ENCODE results near the gene KRTAP10-8.

The KRTAP10-8 gene, protein sequence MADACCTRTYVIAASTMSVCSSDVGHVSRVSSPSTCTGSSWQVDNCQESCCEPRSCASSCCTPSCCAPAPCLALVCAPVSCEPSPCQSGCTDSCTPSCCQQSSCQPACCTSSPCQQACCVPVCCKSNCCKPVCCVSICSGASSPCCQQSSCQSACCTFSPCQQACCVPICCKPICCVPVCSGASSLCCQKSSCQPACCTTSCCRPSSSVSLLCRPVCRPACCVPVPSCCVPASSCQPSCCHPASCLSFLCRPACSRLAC

DNA sequence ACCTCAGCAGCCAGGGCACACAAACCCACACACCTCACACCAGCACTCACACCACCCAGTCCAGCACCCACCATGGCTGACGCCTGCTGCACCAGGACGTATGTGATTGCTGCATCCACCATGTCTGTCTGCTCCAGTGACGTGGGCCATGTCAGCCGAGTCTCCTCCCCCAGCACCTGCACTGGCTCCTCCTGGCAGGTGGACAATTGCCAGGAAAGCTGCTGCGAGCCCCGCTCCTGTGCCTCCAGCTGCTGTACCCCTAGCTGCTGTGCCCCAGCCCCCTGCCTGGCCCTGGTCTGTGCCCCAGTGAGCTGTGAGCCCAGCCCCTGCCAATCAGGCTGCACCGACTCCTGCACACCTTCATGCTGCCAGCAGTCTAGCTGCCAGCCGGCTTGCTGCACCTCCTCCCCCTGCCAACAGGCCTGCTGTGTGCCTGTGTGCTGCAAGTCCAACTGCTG, at the start of gene KRTAP10-8:
Gene KRTAP10-8, plus strand, starts transcription at position 51 of the 458 bp plus-strand sequence. Its CDS starts 22 bp downstream, at position 73.
- H3K4me1 ChIP-seq (ENCODE audit: control insufficient read depth, low read length): no peaks in the 10 kb centered on the region
- no peaks in the 10 kb centered on the region for H3K9me2 ChIP-seq (replicated peaks; ENCODE audit: control insufficient read depth, low read length)
- H3K27me3 ChIP-seq (ENCODE audit: control insufficient read depth, low read length): no peaks in the 10 kb centered on the region
- peaks cover 17% of the 10 kb centered on the region for H3K9me3 ChIP-seq (ENCODE audit: control insufficient read depth, insufficient read depth, low read length)
- H3K4me3 ChIP-seq (ENCODE audit: low read length): no peak within 1 kb of the TSS
- H3K27ac ChIP-seq (ENCODE audit: low read depth, low read length): no peak within 1 kb of the TSS
- H3K36me3 ChIP-seq (ENCODE audit: control insufficient read depth, low read length): no peaks in the 10 kb centered on the region
- no peaks in the 10 kb centered on the region for H4K20me1 ChIP-seq (ENCODE audit: control insufficient read depth, insufficient read depth, low read depth, low read length)
- H3F3A ChIP-seq (ENCODE audit: control insufficient read depth, insufficient read depth): no peaks in the 10 kb centered on the region
- TF ChIP-seq EZH2phosphoT487 (IDR thresholded peaks at IDR 0.05; ENCODE audit: borderline replicate concordance, low read length): no peak
- TF ChIP-seq, protein P1, sequence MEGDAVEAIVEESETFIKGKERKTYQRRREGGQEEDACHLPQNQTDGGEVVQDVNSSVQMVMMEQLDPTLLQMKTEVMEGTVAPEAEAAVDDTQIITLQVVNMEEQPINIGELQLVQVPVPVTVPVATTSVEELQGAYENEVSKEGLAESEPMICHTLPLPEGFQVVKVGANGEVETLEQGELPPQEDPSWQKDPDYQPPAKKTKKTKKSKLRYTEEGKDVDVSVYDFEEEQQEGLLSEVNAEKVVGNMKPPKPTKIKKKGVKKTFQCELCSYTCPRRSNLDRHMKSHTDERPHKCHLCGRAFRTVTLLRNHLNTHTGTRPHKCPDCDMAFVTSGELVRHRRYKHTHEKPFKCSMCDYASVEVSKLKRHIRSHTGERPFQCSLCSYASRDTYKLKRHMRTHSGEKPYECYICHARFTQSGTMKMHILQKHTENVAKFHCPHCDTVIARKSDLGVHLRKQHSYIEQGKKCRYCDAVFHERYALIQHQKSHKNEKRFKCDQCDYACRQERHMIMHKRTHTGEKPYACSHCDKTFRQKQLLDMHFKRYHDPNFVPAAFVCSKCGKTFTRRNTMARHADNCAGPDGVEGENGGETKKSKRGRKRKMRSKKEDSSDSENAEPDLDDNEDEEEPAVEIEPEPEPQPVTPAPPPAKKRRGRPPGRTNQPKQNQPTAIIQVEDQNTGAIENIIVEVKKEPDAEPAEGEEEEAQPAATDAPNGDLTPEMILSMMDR (IDR thresholded peaks at IDR 0.05; ENCODE audit: low read depth, low read length, poor library complexity, severe bottlenecking): no peak
- H3K79me2 ChIP-seq (ENCODE audit: control insufficient read depth, low read length): no peaks in the 10 kb centered on the region
- H3K4me2 ChIP-seq (ENCODE audit: low read length): no peak within 1 kb of the TSS

DNA sequence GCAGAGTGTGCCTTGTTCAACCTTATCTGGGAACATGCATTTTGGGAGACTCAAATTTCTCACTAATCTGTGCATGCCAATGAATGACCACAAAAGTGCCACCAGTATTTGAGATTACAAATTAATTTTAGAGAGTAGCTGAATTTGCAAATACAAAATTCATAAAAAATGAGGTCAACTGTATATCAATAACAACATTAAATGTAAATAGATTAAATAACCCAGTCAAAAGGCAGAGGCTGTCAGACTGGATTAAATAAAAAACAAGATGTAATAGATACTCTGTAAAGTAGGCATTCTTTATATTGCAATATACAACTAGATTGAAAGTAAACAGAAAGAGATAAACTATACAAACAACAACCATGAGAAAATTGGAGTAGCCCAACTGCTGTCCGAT, 47.8 kb upstream of the KRTAP10-8 start:
- Histone ChIP-seq H4K20me1 (ENCODE audit: control insufficient read depth, insufficient read depth, low read depth, low read length) (no peaks in the 10 kb centered on the region), H3K27me3 (ENCODE audit: control insufficient read depth, low read length) (peaks cover 4% of the 10 kb centered on the region; the same call in 1 of the 2 replicates), H3K79me2 (ENCODE audit: control insufficient read depth, low read length) (no peaks in the 10 kb centered on the region), H3K27ac (ENCODE audit: low read depth, low read length) (no peak overlapping the region), H3K4me3 (ENCODE audit: low read length) (no peak overlapping the region), H3F3A (ENCODE audit: control insufficient read depth, insufficient read depth) (no peaks in the 10 kb centered on the region), H3K4me2 (ENCODE audit: low read length) (no peak overlapping the region), H3K36me3 (ENCODE audit: control insufficient read depth, low read length) (no peaks in the 10 kb centered on the region), H3K9me3 (ENCODE audit: control insufficient read depth, insufficient read depth, low read length) (no peaks in the 10 kb centered on the region), H3K4me1 (ENCODE audit: control insufficient read depth, low read length) (no peaks in the 10 kb centered on the region), H3K9me2 (replicated peaks; ENCODE audit: control insufficient read depth, low read length) (no peaks in the 10 kb centered on the region)
- no peak for TF ChIP-seq EZH2phosphoT487 (IDR thresholded peaks at IDR 0.05; ENCODE audit: borderline replicate concordance, low read length)
- TF ChIP-seq, protein P1 (IDR thresholded peaks at IDR 0.05; ENCODE audit: low read depth, low read length, poor library complexity, severe bottlenecking): no peak

DNA sequence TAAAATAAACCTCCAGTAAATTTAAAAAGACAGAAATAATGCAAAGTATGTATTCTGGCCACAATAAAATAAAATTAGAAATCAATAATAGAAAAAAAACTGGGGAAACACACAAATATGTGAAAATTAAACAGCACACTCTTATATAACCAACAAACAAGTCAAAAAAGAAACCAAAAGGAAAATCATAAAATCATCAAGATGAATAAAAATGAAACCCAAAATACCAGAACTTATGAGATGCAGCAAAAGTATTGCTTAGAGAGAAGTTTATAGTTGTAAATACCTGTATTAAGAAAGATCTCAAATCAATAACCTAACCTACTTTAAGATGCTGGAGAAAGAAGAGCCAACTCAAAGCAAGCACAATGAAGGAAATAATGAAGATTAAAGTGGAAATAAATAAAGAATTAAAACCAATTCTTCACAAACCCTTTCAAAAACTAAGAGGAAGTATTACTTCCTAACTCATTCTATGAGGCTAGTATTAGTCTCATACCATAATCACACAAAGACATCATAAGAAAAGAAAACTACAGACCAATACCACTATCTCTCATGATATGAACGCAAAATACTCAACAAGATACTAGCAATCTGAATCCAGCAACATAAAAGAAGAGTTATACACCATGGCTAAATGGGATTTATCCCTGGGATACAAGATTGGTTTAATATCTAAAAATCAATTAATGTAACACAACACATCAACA, 46.8 kb upstream of the KRTAP10-8 start:
- Histone ChIP-seq H3K9me2 (replicated peaks; ENCODE audit: control insufficient read depth, low read length) (no peaks in the 10 kb centered on the region), H3K79me2 (ENCODE audit: control insufficient read depth, low read length) (no peaks in the 10 kb centered on the region), H3K27me3 (ENCODE audit: control insufficient read depth, low read length) (no peaks in the 10 kb centered on the region), H3F3A (ENCODE audit: control insufficient read depth, insufficient read depth) (no peaks in the 10 kb centered on the region), H3K9me3 (ENCODE audit: control insufficient read depth, insufficient read depth, low read length) (no peaks in the 10 kb centered on the region), H3K36me3 (ENCODE audit: control insufficient read depth, low read length) (no peaks in the 10 kb centered on the region), H3K4me1 (ENCODE audit: control insufficient read depth, low read length) (no peaks in the 10 kb centered on the region), H3K4me2 (ENCODE audit: low read length) (no peak overlapping the region), H3K27ac (ENCODE audit: low read depth, low read length) (no peak overlapping the region), H4K20me1 (ENCODE audit: control insufficient read depth, insufficient read depth, low read depth, low read length) (no peaks in the 10 kb centered on the region), H3K4me3 (ENCODE audit: low read length) (no peak overlapping the region)
- no peak for TF ChIP-seq EZH2phosphoT487 (IDR thresholded peaks at IDR 0.05; ENCODE audit: borderline replicate concordance, low read length)
- TF ChIP-seq, protein P1 (IDR thresholded peaks at IDR 0.05; ENCODE audit: low read depth, low read length, poor library complexity, severe bottlenecking): no peak
